ENCODE data around the gene PCBP2. TPM values are rescaled to one million over a fixed set of nuclear protein-coding genes. Genes with fewer than 3 reads are reported as not detected.

PCBP2 gene
- total RNA-seq, 1 experiment from 2014 or later: 856 TPM

DNA sequence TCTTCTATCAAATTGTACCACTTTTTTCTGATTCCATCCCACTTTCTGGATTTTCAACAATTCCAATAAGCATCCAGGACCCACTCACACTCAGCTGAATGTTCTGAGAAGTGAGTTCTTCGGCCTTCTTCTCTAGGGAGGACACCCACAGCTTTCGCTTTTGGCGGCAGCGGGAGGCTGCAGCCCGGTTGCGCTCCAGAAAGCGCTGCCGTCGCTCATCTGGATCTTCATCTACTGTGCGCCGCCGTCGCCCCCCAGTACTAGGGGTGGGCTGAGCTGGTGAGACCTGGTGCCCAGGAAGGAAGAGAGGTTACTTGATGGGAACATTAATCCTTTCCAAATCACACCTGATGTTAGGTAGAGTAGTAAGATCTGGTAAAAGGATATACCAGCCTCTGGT is 72.6 kb downstream of the PCBP2 start:
- ATAC-seq (no peak), DNase-seq (ENCODE audit: low read depth, low spot score) (no peak)
- no peak overlapping the region for H3K4me3 ChIP-seq (replicated peaks in 1 of 2; ENCODE audit: low read depth in 1 of 2, low read length in 2 of 2)
- no peaks in the 10 kb centered on the region for H3K27me3 ChIP-seq (ENCODE audit: insufficient read depth, low read length)
- H3K36me3 ChIP-seq (ENCODE audit: control insufficient read depth in 1 of 2, insufficient read depth in 2 of 2, low read length in 2 of 2): peaks cover 0 to 19% of the 10 kb centered on the region in 2 experiments
- ChIA-PET CTCF (no interaction called here), RAD21 (ENCODE audit: low non-redundant PET in 1 of 2, low total read pairs in 2 of 2, uncharacterized antibody in 2 of 2, unreplicated experiment in 2 of 2) (no interaction called here), POLR2A (no interaction called here)
- no peaks in the 10 kb centered on the region for H3K4me1 ChIP-seq (ENCODE audit: control insufficient read depth in 1 of 2, insufficient read depth in 2 of 2, low read length in 2 of 2)
- no peak overlapping the region for H3K9ac ChIP-seq (ENCODE audit: low read length)
- H3K9me3 ChIP-seq (ENCODE audit: control insufficient read depth in 1 of 2, insufficient read depth in 1 of 2, low read depth in 1 of 2, low read length in 2 of 2): no peaks in the 10 kb centered on the region
- no peak overlapping the region for H3K27ac ChIP-seq (ENCODE audit: low read depth, low read length)
- intact Hi-C loops (cut with micrococcal nuclease): no loop called here
- no peaks in the 10 kb centered on the region for H4K20me1 ChIP-seq (ENCODE audit: insufficient read depth)
- H3K4me2 ChIP-seq (ENCODE audit: low read length): no peak overlapping the region
- TF ChIP-seq POLR2AphosphoS5 (IDR thresholded peaks at IDR 0.05; ENCODE audit: low read depth, low read length) (no peak), SP1 (IDR thresholded peaks at IDR 0.05; ENCODE audit: low read depth) (no peak), ELF1 (IDR thresholded peaks at IDR 0.05; ENCODE audit: borderline replicate concordance, low read depth) (no peak)
- no peak overlapping the region for H2AFZ ChIP-seq (ENCODE audit: low read depth, low read length, poor library complexity, severe bottlenecking)
- H3K79me2 ChIP-seq (ENCODE audit: insufficient read depth, low read length): no peaks in the 10 kb centered on the region
- no peaks in the 10 kb centered on the region for H3K9me2 ChIP-seq (ENCODE audit: insufficient read depth)
- no TSS peak for BruUV-seq (replicated peaks)

DNA sequence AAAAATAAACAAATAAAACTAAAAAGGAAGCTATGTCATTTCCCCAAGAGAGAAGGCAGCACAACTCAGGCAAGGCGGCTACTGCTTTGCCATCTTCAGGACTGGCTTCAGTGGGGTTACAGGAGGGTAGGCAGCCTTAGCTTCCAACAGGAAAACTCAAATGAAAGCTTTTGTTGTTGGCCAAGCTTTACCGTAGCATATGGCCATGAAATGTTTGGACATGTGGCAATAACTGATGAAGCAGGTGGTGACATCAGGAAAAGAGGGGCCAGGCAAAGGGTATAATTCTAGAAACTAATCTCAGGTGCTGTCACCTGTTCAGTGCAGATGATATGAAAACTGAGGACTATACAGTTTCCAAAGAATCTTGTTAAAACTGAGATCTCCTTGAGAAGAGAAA is 78.2 kb downstream of the PCBP2 start:
- ChIA-PET POLR2A (interaction anchor here (1.3 kb wide), 1 partner anchor 209 kb away, joined by 3 read pairs; the partner anchor contains the start of gene AAAS), CTCF (no interaction called here)
- no peak for DNase-seq (ENCODE audit: low read depth, low spot score)

More for the DNA sequence above, 78.2 kb downstream of the PCBP2 start:
- no peaks in the 10 kb centered on the region for H3K27me3 ChIP-seq (ENCODE audit: insufficient read depth, low read length)
- TF ChIP-seq YY1 (IDR thresholded peaks at IDR 0.05; ENCODE audit: extremely low read depth, insufficient replicate concordance, low read depth, low read length) (no peak), MAX (IDR thresholded peaks at IDR 0.05) (no peak), EZH2 (IDR thresholded peaks at IDR 0.05) (no peak)
- H3K9ac ChIP-seq (ENCODE audit: low read length): no peak overlapping the region
- H3K79me2 ChIP-seq (ENCODE audit: insufficient read depth, low read length): no peaks in the 10 kb centered on the region
- RAD21 ChIA-PET (ENCODE audit: low non-redundant PET in 1 of 2, low total read pairs in 2 of 2, uncharacterized antibody in 2 of 2, unreplicated experiment in 2 of 2): no interaction called here
- H3K4me3 ChIP-seq (replicated peaks in 1 of 2; ENCODE audit: low read depth in 1 of 2, low read length in 2 of 2): no peak overlapping the region
- no peak overlapping the region for H3K4me2 ChIP-seq (ENCODE audit: low read length)
- H3K9me2 ChIP-seq (ENCODE audit: insufficient read depth): no peaks in the 10 kb centered on the region
- no peak for ATAC-seq
- no peaks in the 10 kb centered on the region for H3K9me3 ChIP-seq (ENCODE audit: control insufficient read depth in 1 of 2, insufficient read depth in 1 of 2, low read depth in 1 of 2, low read length in 2 of 2)
- no TSS peak for BruUV-seq (replicated peaks)
- H3K36me3 ChIP-seq (ENCODE audit: control insufficient read depth in 1 of 2, insufficient read depth in 2 of 2, low read length in 2 of 2): peaks cover 18 to 22% of the 10 kb centered on the region in 2 experiments
- peaks cover 0 to 12% of the 10 kb centered on the region in 2 experiments; a peak in 2 of 4 replicates for H3K4me1 ChIP-seq (ENCODE audit: control insufficient read depth in 1 of 2, insufficient read depth in 2 of 2, low read length in 2 of 2)
- no peaks in the 10 kb centered on the region for H4K20me1 ChIP-seq (ENCODE audit: insufficient read depth)
- H3K27ac ChIP-seq (ENCODE audit: low read depth, low read length): no peak overlapping the region
- intact Hi-C loops (cut with micrococcal nuclease): no loop called here
- no peak overlapping the region for H2AFZ ChIP-seq (ENCODE audit: low read depth, low read length, poor library complexity, severe bottlenecking)

Other genes starting within 250 kb of the PCBP2 start
- gene ITGB7, start 244.9 kb upstream of the PCBP2 start, total RNA-seq (2021; ENCODE audit: unreplicated experiment): 1.9 TPM
- 68.9 TPM for gene RARG, start 219.9 kb upstream of the PCBP2 start, total RNA-seq (2021; ENCODE audit: unreplicated experiment)
- 50.3 TPM for gene ESPL1, start 183.8 kb upstream of the PCBP2 start, total RNA-seq (2021; ENCODE audit: unreplicated experiment)
- gene PFDN5, start 156.6 kb upstream of the PCBP2 start, total RNA-seq (2021; ENCODE audit: unreplicated experiment): 318 TPM
- gene MYG1, start 152.4 kb upstream of the PCBP2 start, total RNA-seq (2021; ENCODE audit: unreplicated experiment): 104 TPM
- 87.9 TPM for gene AAAS, start 130.5 kb upstream of the PCBP2 start, total RNA-seq (2021; ENCODE audit: unreplicated experiment)
- not detected for gene SP7, start 115.7 kb upstream of the PCBP2 start, total RNA-seq (2021; ENCODE audit: unreplicated experiment)
- gene SP1, start 71.9 kb upstream of the PCBP2 start, total RNA-seq (2021; ENCODE audit: unreplicated experiment): 96.8 TPM
- not detected for gene AMHR2, start 28.2 kb upstream of the PCBP2 start, total RNA-seq (2021; ENCODE audit: unreplicated experiment)
- 216 TPM for gene PRR13, start 10.4 kb upstream of the PCBP2 start, total RNA-seq (2021; ENCODE audit: unreplicated experiment)
- 16.3 TPM for gene MAP3K12, start 47.4 kb downstream of the PCBP2 start, total RNA-seq (2021; ENCODE audit: unreplicated experiment)
- 40.1 TPM for gene TARBP2, start 49.2 kb downstream of the PCBP2 start, total RNA-seq (2021; ENCODE audit: unreplicated experiment)
- not detected for gene NPFF, start 55.4 kb downstream of the PCBP2 start, total RNA-seq (2021; ENCODE audit: unreplicated experiment)
- 24.0 TPM for gene ATF7, start 174.3 kb downstream of the PCBP2 start, total RNA-seq (2021; ENCODE audit: unreplicated experiment)
- gene ATP5MC2, start 224.0 kb downstream of the PCBP2 start, total RNA-seq (2021; ENCODE audit: unreplicated experiment): 304 TPM